GM21447 (cell line): ENCODE data around the gene MMS22L.

Experiments
- ATAC-seq: cut with Tn5 transposase; IDR thresholded peaks from one replicate; pipeline ENCODE4 v1.9.1; 2021; ENCODE audit not compliant: unreplicated experiment

Gene MMS22L

GRCh38 chr6:97145691-97146090, 137.3 kb downstream of the MMS22L start:
- ATAC-seq: no peak

DNA sequence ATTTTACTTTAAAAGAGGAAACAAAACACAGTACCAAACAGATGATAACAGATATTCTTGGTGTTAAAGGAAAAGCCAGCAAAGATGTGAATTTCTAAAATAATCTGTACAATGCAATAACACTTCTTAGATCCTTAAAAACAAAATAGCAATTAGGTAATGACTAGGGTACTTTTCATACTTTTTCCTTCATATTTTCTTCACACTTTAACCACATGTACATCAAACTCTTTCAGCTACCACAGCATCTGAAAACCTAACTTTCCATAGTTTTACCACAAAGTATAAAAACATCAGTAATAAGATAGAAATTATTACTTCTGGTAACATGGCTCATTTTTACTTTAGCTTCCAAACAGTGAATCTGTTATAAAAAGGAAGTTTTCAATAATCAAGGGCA, 141.3 kb downstream of the MMS22L start:
- no peak for ATAC-seq

- no peak for ATAC-seq
These were observed 144.4 kb downstream of the MMS22L start for GRCh38 chr6:97138581-97138980.

DNA sequence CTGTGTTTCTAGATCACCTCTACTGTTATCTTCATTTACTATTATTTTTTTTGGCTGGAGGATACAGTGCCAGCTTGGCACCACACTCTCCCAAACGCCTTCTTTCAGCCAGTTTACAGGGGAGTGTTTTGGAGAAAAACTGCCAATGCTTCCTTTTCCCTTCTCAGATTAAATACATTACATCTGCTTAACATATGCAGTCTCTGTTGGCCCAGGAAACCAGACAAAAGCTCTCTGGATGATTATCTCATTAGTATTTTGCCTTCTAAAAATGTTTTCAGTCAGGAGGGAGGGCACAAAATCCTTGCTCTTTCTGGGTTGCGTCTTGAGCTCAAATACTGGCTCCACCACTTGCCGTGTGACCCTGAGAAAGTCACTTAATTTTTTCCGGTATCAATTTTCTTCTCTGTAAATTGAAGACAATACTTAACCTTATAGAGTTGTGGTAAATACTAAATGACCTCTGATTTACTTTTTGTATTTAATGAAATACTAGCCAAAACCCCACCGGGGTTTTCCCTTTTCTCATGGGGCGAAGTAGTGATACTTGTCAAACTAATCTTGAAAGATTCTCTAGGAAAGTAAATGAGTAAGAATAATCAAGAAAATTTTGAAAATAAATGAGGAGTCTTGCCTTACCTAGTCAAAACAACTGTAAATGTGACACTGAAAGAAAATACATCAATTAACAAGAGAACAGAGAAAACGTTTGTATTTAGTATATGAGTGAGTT, 146.2 kb downstream of the MMS22L start:
- no peak for ATAC-seq

DNA sequence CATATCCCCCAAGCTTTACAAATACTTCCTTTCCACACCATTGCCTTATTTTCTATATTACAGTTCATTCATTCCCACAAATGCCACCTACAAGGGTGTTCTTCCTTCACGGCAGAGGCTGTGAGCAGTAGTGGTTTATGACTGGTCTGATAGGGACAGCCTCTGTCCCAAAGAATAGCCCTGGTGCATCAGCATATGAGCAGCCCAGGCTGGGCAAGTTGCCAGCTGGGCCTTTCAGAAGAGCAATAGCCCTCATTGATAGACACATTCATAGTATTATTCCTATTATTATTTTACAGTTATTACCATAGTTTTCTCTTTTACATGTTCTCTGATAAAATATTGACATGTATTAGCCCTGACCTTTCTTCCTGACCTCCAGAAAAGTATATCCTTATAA, 149.9 kb downstream of the MMS22L start:
- no peak for ATAC-seq

GRCh38 chr6:97129106-97129505, 153.9 kb downstream of the MMS22L start:
- no peak for ATAC-seq

GRCh38 chr6:97128507-97128906, 154.5 kb downstream of the MMS22L start:
- no peak for ATAC-seq

DNA sequence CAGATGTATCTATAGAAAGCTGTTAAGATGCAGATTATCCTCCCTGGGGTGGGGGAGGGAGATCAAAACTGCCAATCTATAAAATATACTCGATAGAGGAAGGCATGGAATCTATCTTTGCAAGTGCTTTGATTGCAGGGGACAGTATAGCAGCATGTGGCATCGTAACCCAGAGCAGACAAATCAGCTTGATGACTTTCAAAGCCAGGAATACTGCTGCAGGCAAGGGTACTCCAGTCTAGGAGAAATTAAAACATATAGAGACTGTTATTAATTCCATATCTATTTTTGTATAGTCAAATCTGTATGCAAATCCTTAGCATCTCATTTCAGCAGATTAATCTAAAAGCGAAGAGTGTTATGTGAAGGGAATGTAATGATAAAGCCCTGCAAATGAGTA, 159.4 kb downstream of the MMS22L start:
- no peak for ATAC-seq

DNA sequence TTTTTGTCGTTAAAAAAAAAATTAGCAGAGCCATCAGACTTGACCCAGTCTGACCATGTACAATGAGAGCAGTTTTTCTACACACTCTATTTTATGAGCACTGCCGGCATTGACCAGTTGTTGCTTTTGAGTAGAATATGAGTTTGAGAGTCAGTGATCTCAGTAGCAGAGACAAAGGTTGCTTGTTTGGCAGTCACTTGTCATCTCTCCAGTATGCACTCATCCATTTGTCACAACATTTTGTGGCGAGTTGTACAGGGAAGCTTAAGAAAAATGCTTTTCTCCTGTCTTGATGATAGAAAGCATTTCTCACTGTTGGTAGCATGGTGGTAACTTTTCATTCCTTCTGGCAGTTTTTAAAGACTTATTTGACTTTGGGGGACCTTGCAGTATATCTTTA, 159.9 kb downstream of the MMS22L start:
- no peak for ATAC-seq

DNA sequence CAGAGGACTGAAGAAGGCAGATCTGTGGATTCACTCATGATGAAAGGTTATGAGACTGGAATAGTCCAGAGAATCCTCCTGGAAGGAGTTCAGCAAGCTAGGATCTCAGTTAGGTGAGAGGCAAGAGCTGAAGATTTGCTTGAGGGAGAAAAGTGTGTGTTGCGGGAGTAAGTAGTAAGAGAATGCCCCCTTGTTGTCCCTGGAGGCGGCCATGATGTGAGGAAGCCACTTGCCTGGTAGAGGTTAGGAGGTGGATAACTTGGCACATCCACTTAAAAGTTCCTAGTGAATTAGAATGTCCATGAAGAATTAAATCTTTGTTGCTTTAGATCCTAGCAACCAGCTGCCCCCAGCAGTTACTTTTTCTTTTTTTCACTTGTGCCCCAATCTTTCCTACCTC, 162.5 kb downstream of the MMS22L start:
- no peak for ATAC-seq

- ATAC-seq: no peak
These were observed 168.4 kb downstream of the MMS22L start for GRCh38 chr6:97114645-97115044.

DNA sequence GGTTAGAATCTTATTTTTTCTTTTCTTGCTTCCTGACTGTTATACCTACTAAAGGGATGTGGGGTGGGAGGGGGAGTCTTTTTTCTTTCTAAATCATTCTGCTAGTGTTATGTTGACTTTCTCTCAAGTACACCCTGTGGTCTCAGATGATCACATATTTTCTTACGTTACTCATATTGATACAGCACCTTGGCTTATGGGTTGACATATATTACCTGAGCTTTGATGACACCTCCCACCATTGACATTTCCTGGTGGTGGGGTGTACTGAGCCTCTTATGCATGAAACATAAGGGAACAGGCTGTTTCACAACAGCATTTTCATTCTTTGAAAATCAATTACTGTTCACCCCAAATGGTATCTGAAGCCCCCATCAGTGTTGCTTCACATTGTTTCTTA, 169.8 kb downstream of the MMS22L start:
- ATAC-seq: no peak

GRCh38 chr6:97111243-97111642, 171.8 kb downstream of the MMS22L start:
- ATAC-seq: no peak

GRCh38 chr6:97110626-97111025, 172.4 kb downstream of the MMS22L start:
- no peak for ATAC-seq

DNA sequence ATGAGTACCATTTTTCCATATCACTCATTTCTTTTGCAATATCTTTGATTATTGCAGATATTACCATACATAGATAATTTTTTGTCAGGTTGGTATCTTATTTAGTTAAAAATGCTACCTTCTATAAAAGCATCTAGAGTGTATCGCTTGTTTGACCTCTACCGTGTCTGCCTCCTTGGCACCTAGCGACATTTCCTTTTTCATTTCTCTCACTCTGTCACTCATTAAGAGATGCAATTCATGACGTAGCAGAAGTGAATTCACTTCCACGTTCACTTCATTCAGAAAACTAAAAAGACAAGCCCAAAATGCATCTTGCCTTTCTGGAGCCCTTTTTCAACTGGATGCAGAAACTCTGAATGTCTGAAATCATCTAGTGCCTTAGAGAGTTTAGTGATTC, 172.9 kb downstream of the MMS22L start:
- ATAC-seq: no peak

- ATAC-seq: no peak
These were observed 173.6 kb downstream of the MMS22L start for GRCh38 chr6:97109444-97109843.

- ATAC-seq: no peak
These were observed 180.7 kb downstream of the MMS22L start for GRCh38 chr6:97102145-97102790.

DNA sequence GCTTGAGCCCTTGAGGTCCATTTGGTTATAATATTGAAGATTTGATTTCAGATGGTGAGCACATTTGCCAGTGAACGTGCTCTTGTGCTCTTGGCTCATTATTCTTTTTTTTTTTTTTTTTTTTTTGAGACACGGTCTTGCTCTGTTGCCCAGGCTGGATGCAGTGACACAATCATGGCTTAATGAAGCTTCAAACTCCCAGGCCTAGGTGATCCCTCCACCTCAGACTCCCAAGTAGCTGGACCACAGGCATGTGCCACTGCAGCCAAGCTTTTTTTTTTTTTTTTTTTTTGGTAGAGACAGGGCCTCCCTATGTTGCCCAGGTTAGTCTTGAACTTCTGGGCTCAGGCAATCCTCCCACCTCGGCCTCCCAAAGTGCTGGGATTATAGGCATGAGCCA, 182.3 kb downstream of the MMS22L start:
- ATAC-seq: no peak

GRCh38 chr6:97097068-97098047, 185.7 kb downstream of the MMS22L start:
- ATAC-seq: no peak

GRCh38 chr6:97095311-97095850, 187.6 kb downstream of the MMS22L start:
- no peak for ATAC-seq

DNA sequence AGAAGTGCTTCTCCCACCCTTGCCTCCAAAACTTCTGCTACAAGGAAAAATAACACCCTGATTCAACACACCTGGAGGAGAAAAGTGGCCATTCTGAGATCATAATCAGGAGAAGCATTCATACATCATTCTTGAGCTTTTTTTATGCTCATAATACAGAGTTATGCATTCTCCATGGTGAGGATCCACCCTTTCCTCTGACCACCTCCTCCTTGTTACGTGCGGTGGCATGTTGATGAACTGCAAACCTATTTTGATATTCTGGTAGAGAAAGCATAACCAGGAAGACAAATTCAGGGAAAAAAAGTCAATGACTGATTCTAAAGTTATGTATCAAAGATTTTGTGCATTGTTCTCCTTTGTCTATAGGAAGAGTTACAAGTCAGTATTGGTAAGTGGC, 188.6 kb downstream of the MMS22L start:
- no peak for ATAC-seq
